GM19468 (cell line): ENCODE results near the gene EPS8L1.
"Not testable (repeated sequence)": the region's sequence is repeated elsewhere in the genome, so short reads cannot be mapped to it uniquely, and the experiment has no call there.

ENCODE experiments used
- ATAC-seq: cut with Tn5 transposase; IDR thresholded peaks from one replicate; pipeline ENCODE4 v1.9.1; 2021; ENCODE audit warnings: mild to moderate bottlenecking, moderate library complexity, moderate number of reproducible peaks; ENCODE audit not compliant: unreplicated experiment; ENCODE audit errors: extremely low read depth

The EPS8L1 gene

DNA sequence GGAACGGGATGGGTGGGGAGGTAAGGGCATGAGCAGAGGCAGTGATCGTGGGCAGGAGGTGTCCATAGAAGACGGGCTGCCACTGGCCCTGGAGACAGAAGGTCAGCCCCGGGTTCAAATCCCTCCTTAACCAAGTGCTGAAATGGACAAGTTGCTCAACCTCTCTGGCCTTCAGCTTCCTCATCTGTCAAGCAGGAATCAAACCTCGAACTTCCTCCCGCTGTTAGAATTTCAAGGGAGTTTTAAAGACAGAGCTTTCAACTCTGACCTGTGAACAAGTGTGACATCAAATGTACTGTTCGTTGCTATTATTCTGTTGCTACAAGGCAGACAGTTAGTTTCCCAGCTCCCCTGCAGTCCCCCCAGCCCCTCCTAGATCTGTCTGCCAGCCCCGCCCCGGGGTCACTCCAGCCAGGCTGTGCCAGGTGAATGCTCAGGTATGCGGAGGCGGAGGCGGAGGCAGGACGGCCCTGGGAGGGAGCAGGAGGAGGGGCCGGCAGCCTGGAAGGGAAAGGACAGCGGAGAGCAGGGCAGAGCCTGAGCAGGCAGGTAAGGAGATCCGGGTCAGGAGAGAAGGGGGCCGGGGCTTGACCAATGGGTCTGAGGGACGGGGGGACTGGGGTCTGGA is at the start of gene EPS8L1:
Gene EPS8L1, plus strand, starts transcription at position 499 of the 628 bp plus-strand sequence. CDS start 576 bp downstream, outside the sequence.
- no peak for ATAC-seq

DNA sequence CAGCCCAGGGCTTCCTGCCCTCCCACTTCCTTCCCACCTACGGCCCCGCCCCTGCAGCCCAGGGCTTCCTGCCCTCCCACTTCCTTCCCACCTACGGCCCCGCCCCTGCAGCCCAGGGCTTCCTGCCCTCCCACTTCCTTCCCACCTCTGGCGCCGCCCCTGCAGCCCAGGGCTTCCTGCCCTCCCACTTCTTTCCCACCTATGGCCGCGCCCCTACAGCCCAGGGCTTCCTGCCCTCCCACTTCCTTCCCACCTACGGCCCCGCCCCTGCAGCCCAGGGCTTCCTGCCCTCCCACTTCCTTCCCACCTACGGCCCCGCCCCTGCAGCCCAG is 48.6 kb upstream of the EPS8L1 start:
- ATAC-seq: not testable (repeated sequence)

- ATAC-seq: no peak
Measured at GRCh38 chr19:55027472-55028337, 48.0 kb upstream of the EPS8L1 start.

DNA sequence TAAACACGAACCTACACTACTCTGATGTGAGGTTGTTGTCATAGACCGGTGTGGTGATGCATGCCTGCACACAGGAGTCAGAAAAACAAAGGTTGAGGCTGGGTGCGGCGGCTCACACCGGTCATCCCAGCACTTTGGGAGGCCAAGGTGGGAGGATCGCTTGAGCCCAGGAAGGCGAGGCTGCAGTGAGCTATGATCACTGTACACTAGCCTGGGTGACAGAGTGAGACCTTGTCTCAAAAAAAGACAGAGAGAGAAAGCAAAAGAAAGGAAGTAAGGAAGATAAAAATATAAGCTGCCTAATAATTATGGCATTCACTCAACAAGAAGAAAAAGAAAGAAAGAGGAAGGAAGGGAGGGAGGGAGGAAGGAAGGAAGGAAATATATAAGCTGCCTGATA is 46.9 kb upstream of the EPS8L1 start:
- no peak for ATAC-seq

GRCh38 chr19:55031178-55031577 is 44.5 kb upstream of the EPS8L1 start:
- ATAC-seq: no peak

GRCh38 chr19:55032170-55032800 is 43.4 kb upstream of the EPS8L1 start:
- ATAC-seq: no peak

DNA sequence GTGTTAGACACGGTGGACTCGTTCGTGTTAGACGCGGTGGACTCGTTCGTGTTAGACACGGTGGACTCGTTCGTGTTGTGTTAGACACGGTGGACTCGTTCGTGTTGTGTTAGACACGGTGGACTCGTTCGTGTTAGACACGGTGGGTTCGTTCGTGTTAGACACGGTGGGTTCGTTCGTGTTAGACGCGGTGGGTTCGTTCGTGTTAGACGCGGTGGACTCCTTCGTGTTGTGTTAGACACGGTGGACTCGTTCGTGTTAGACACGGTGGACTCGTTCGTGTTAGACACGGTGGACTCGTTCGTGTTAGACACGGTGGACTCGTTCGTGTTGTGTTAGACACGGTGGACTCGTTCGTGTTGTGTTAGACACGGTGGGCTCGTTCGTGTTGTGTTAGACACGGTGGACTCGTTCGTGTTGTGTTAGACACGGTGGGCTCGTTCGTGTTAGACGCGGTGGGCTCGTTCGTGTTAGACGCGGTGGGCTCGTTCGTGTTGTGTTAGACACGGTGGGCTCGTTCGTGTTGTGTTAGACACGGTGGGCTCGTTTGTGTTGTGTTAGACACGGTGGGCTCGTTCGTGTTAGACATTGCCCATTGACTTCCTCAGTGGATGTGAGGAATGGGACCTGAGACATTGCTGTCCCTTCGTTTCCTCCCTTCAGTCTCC is 42.6 kb upstream of the EPS8L1 start:
- not testable (repeated sequence) for ATAC-seq

DNA sequence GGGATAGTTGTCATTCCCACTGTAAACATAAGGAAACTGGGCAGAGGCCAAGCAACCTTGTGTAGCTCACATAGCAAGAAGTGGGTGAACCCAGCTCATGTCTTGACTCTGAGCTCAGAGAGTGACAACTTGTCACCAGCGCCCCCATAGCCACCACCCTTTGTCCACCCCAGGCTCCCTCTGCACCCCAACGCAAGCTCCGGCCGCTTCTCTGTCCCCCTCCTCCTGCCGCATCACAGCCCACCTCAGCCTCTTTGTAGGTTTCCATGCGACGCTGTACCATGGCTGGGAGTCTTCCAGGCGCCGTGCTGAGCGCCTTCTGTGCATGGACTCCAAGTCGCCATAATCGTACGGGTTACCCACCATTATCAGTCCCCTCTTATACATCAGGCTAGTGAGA is 40.9 kb upstream of the EPS8L1 start:
- ATAC-seq: no peak

DNA sequence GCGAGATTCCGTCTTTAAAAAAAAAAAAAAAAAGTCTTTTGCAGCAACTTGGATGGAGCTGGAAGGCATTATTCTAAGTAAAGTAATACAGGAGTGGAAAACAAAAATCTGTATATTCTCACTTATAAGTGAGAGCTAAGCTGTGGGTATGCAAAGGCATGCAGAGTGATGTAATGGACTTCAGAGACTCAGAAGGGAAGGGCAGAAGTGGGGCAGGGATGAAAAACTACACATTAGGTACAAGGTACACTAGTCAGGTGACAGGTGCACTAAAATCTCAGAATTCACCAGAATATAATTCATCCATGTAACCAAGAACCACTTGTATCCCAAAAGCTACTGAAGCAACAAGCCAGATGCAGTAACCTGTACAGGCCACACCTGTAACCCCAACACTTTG is 39.6 kb upstream of the EPS8L1 start:
- no peak for ATAC-seq

DNA sequence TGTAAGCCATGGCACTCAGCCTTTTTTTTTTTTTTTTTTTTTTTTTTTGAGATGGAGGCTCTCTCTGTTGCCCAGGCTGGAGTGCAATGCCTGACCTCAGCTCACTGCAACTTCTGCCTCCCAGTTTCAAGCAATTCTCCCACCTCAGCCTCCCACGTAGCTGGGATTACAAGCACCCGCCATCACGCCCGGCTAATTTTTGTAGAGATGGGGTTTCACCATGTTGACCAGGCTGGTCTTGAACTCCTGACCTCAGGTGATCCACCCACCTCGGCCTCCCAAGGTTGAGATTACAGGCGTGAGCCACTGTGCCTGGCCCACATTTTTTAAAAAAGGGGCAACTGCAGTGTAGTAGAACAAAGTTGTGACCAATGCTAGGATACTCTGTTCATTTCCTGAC is 38.1 kb upstream of the EPS8L1 start:
- ATAC-seq: not testable (repeated sequence)

DNA sequence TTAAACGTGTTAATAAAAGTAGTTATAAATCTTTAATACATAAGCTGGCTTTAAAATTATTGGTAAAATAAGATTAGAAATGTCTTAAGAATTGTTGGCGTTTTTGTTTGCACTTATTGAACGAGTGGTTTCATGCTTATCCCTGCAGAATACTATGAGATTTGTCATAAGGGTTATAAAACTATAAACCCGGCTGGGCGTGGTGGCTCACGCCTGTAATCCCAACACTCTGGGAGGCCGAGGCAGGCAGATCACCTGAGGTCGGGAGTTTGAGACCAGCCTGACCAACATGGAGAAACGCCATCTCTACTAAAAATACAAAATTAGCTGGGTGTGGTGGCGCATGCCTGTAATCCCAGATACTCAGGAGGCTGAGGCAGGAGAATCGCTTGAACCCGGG is 35.0 kb upstream of the EPS8L1 start:
- not testable (repeated sequence) for ATAC-seq

GRCh38 chr19:55041244-55041626 is 34.4 kb upstream of the EPS8L1 start:
- ATAC-seq: no peak

DNA sequence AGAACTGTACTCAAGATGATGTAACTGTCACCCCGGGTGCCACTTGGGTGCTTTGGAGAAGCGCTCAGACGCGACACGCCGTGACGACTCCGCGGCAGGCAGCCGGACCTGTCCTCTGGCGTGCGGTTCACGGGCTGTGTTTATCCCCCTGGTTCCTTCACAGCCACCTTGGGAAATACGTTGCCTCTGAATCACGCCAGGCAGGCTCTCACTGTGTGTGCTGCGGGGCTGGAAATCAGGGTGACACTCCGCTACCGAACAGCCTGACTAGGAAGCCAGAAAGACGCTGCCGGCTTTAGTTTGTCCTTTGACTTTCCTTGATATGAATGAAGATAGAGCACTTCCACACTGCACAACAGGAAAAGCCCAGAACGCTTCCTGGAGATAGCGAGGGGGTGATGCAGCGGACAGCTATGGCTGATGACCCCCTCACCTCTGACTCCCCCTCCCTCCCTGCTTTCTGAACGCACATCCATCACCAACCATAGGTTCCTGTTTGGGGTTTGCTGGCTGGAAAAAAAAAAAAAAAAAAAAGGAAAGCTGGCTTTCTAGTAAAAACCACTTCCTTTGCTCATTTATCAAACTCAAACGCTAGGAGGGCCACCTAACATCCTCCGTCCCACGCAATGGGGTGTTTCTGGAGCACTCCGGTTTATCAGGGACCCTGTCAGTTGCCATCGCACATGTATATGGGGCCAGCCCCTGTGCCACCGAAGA is 33.9 kb upstream of the EPS8L1 start:
- ATAC-seq: no peak

DNA sequence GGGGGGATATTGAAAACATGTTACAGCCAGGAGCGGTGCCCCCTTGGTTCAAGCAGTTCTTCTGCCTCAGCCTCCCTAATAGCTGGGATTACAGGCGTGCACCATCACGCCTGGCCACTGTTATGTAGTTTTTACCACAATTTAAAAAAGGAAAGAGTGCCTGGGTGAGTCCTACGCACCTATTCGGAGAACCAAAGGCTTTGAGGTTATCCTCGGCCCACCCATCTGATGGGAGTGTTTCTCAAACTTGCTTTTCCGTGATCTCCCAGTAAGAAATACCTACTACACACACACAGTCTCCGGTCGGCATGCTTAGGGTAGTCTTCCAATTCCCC is 33.4 kb upstream of the EPS8L1 start:
- ATAC-seq: no peak

DNA sequence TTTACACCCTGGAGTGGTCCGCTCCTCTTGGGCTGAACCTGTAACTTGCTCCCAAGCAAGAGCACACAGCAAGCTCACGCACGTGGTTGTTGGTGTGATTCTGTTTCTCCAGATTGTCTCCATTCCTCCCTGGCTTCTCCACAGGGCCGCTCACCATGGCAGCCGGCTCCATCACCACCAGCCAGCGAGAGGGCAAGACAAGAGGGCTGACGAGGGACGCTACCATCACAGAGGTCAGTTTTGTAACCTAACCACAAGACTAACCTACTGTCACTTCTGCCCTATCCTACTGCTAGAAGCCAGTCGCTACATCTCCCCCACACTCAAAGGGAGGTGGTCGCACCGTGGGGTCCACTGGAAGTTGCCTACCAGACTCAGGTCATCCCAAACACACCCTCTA is 33.0 kb upstream of the EPS8L1 start:
- no peak for ATAC-seq

DNA sequence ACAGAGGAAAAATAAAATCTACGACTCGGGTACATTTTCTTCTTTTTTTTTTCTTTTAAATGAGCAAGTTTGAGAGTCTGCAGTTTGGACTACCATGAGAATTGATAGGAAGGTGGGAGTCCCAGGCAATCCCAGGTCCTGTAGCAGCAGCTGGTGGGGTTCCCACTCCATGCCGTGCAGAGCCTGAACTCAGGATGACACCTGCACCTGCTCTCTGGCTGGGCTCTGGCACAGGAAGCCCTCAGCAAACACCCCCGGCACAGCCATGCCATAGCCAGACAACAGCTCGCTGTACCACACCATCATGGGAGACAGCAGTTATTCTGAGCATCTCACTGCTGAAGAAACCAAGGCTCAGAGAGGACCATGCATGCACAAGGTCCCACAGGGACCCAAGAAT is 31.4 kb upstream of the EPS8L1 start:
- no peak for ATAC-seq

- ATAC-seq: no peak
Measured at GRCh38 chr19:55044771-55045716, 30.6 kb upstream of the EPS8L1 start.

- ATAC-seq: no peak
Measured at GRCh38 chr19:55046975-55047622, 28.6 kb upstream of the EPS8L1 start.

DNA sequence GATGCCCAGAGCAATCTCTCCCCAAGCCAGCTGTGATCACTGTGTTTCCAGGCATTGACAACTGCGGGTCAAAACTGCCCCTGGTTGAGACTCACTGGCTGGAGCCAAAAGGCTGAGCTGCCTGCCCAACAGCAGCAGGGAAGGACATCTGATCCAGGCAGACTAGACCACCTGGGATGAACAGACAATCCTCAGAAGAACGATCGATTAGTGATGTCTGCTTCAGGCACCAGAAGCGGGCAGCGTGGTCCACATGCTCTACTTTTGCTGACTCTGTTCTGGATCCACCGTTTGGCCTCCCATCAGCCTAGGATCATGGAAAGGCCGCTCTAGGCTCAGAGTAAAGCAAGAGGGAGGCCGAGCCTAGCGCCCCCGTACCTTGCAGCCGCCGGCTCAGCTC is 27.7 kb upstream of the EPS8L1 start:
- no peak for ATAC-seq
